AG08396 (cell line): Measurements from ENCODE around the gene GUCY2C.
"Not testable (repeated sequence)": the region's sequence is repeated elsewhere in the genome, so short reads cannot be mapped to it uniquely, and the experiment has no call there.

Experiments used
- DNase-seq: peaks from one replicate; pipeline ENCODE4 v3.0.0; 2012; ENCODE audit warnings: low spot score, mixed read lengths

GUCY2C gene

GRCh38 chr12:14696265-14696741 is at the start of gene GUCY2C:
Gene GUCY2C (minus strand): TSS chr12:14696599. CDS start chr12:14696448, 151 bp downstream.
- no peak for DNase-seq

- DNase-seq: no peak
These were observed 46.7 kb upstream of the GUCY2C start for GRCh38 chr12:14743061-14743460.

GRCh38 chr12:14741942-14742341 is 45.5 kb upstream of the GUCY2C start:
- DNase-seq: no peak

- no peak for DNase-seq
These were observed 44.8 kb upstream of the GUCY2C start for GRCh38 chr12:14741153-14741552.

GRCh38 chr12:14736441-14736840 is 40.0 kb upstream of the GUCY2C start:
- not testable (repeated sequence) for DNase-seq

GRCh38 chr12:14731821-14732220 is 35.4 kb upstream of the GUCY2C start:
- DNase-seq: no peak

- no peak for DNase-seq
These were observed 33.2 kb upstream of the GUCY2C start for GRCh38 chr12:14729586-14729985.

GRCh38 chr12:14723763-14724162 is 27.4 kb upstream of the GUCY2C start:
- peak; percentile 67 for DNase-seq

GRCh38 chr12:14716848-14717444 is 20.5 kb upstream of the GUCY2C start:
- peak; percentile 22 for DNase-seq

GRCh38 chr12:14714437-14714836 is 18.0 kb upstream of the GUCY2C start:
- DNase-seq: no peak

- no peak for DNase-seq
These were observed 14.4 kb upstream of the GUCY2C start for GRCh38 chr12:14710632-14711320.

GRCh38 chr12:14701809-14702568 is 5.6 kb upstream of the GUCY2C start:
- DNase-seq: no peak

- no peak for DNase-seq
These were observed 4.5 kb upstream of the GUCY2C start for GRCh38 chr12:14700935-14701334.

GRCh38 chr12:14699923-14700322 is 3.5 kb upstream of the GUCY2C start:
- DNase-seq: no peak

- DNase-seq: no peak
These were observed 2.2 kb upstream of the GUCY2C start for GRCh38 chr12:14698555-14698954.

- no peak for DNase-seq
These were observed 671 bp downstream of the GUCY2C start for GRCh38 chr12:14695715-14696141.

GRCh38 chr12:14694970-14695369 is 1.4 kb downstream of the GUCY2C start:
- DNase-seq: no peak

GRCh38 chr12:14694145-14694714 is 2.2 kb downstream of the GUCY2C start:
- no peak for DNase-seq

GRCh38 chr12:14693116-14693515 is 3.3 kb downstream of the GUCY2C start:
- no peak for DNase-seq

GRCh38 chr12:14691560-14691959 is 4.8 kb downstream of the GUCY2C start:
- no peak for DNase-seq

GRCh38 chr12:14689996-14690395 is 6.4 kb downstream of the GUCY2C start:
- DNase-seq: no peak

- no peak for DNase-seq
These were observed 7.3 kb downstream of the GUCY2C start for GRCh38 chr12:14689144-14689543.

- DNase-seq: not testable (repeated sequence)
These were observed 14.2 kb downstream of the GUCY2C start for GRCh38 chr12:14682231-14682630.
